ENCODE measurements around the gene CGB1. TPM values are rescaled to one million over a fixed set of nuclear protein-coding genes. Genes with fewer than 3 reads are reported as not detected.
A peak's percentile ranks its signal among the peaks of the same experiment; 100 is the strongest.

The CGB1 gene
- total and polyA plus RNA-seq, 2 of the 13 experiments (the other 11 are each of a cell fraction or from before 2014, with no cell fraction given) = not detected

DNA sequence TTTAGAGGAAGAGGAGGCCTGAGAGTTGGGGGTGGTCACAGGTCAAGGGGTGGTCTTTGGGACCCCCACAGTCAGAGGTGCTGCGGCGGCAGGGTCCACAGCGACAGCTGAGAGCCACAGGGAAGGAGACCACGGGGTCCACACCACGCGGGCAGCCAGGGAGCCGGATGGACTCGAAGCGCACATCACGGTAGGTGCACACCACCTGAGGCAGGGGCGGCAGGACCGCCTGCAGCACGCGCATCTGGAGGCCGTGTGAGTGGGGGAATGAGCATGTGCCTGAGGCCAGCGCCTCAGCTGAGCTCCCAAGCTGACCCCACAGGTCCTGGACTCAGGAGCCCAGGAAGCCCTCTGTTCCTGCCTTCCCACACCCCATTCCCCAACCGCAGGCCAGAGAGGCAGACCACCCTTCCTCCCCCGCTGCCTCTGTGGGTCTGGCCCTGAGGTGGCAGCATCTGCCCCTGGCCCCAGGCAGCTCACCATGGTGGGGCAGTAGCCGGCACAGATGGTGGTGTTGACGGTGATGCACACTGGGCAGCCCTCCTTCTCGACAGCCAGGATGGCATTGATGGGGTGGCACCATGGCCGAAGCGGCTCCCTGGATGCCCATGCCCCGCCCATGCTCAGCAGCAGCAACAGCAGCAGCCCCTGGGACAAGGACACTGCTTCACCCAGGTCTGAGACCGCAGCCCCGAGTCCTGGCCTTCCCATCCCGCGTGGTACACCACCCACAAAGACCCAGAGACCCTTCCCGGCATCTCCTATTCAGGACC is 20.4 kb downstream of the CGB1 start:
- Histone ChIP-seq H3K9ac (ENCODE audit: insufficient read depth, low read depth, low read length) (no peak overlapping the region), H3K4me1 (ENCODE audit: insufficient read depth, low read length) (peaks cover 22% of the 10 kb centered on the region), H3K4me3 (replicated peaks in 1 of 3; ENCODE audit: insufficient read depth in 1 of 3, low read depth in 2 of 3, low read length in 3 of 3) (no peak overlapping the region), H2AFZ (ENCODE audit: low read length) (no peak overlapping the region), H3K4me2 (ENCODE audit: low read depth, low read length) (no peak overlapping the region), H3K27ac (ENCODE audit: extremely low read length, insufficient read depth, low read length) (no peak overlapping the region), H3K9me3 (ENCODE audit: low read length) (no peaks in the 10 kb centered on the region), H3K36me3 (replicated peaks in 1 of 2; ENCODE audit: control insufficient read depth in 1 of 2, insufficient read depth in 2 of 2, low read length in 2 of 2) (peaks cover 4 to 32% of the 10 kb centered on the region in 2 experiments; a peak in 4 of 5 replicates), H3K27me3 (ENCODE audit: control insufficient read depth in 1 of 2, insufficient read depth in 2 of 2, low read length in 2 of 2) (peaks cover 0 to 15% of the 10 kb centered on the region in 2 experiments; a peak in 3 of 5 replicates), H4K20me1 (ENCODE audit: insufficient read depth, low read length) (no peaks in the 10 kb centered on the region), H3K79me2 (ENCODE audit: insufficient read depth, low read length) (no peaks in the 10 kb centered on the region)
- in situ Hi-C loops (cut with HindIII; ENCODE audit: extremely low pct_ligation_motif_present, low pct_unique_long_range_greater_than_20kb) = no loop called here
- WGBS (ENCODE audit: low lambda C conversion rate) = 93% methylated on average over 6 of the region's 29 CpGs
- intact Hi-C loops (cut with micrococcal nuclease; ENCODE audit: unreplicated experiment) = no loop called here
- POLR2A ChIA-PET = no interaction called here
- TSS peak; percentile 31 for BruUV-seq (replicated peaks)
- DNase-seq (ENCODE audit: low spot score) (no peak), ATAC-seq (no peak), FAIRE-seq (no peak)
- TF ChIP-seq ZSCAN21 (CRISPR knock-in tag; IDR thresholded peaks at IDR 0.05; ENCODE audit: borderline replicate concordance) (no peak), ZBTB38 (CRISPR knock-in tag; IDR thresholded peaks at IDR 0.05) (no peak), SIN3A (IDR thresholded peaks at IDR 0.05; ENCODE audit: borderline replicate concordance, low read depth, low read length) (no peak), MXI1 (IDR thresholded peaks at IDR 0.05; ENCODE audit: borderline replicate concordance, low read depth, low read length) (no peak), ZEB1 (IDR thresholded peaks at IDR 0.05; ENCODE audit: insufficient replicate concordance, low read depth) (no peak), ZNF577 (CRISPR knock-in tag; IDR thresholded peaks at IDR 0.05; ENCODE audit: borderline replicate concordance, low read depth) (no peak), HES4 (CRISPR knock-in tag; IDR thresholded peaks at IDR 0.05; ENCODE audit: borderline replicate concordance) (no peak), NR1H2 (CRISPR knock-in tag; IDR thresholded peaks at IDR 0.05; ENCODE audit: borderline replicate concordance, low read depth) (no peak), AGO2 (optimal IDR thresholded peaks at IDR 0.05; ENCODE audit: low read depth, low read length) (peak; percentile 55), PHF5A (CRISPR knock-in tag; IDR thresholded peaks at IDR 0.05; ENCODE audit: low read depth, unreplicated experiment) (no peak)
- TF ChIP-seq, protein P1, sequence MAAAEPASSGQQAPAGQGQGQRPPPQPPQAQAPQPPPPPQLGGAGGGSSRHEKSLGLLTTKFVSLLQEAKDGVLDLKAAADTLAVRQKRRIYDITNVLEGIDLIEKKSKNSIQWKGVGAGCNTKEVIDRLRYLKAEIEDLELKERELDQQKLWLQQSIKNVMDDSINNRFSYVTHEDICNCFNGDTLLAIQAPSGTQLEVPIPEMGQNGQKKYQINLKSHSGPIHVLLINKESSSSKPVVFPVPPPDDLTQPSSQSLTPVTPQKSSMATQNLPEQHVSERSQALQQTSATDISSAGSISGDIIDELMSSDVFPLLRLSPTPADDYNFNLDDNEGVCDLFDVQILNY (CRISPR knock-in tag; conservative IDR thresholded peaks at IDR 0.05) = no peak
- TF ChIP-seq, protein P2, sequence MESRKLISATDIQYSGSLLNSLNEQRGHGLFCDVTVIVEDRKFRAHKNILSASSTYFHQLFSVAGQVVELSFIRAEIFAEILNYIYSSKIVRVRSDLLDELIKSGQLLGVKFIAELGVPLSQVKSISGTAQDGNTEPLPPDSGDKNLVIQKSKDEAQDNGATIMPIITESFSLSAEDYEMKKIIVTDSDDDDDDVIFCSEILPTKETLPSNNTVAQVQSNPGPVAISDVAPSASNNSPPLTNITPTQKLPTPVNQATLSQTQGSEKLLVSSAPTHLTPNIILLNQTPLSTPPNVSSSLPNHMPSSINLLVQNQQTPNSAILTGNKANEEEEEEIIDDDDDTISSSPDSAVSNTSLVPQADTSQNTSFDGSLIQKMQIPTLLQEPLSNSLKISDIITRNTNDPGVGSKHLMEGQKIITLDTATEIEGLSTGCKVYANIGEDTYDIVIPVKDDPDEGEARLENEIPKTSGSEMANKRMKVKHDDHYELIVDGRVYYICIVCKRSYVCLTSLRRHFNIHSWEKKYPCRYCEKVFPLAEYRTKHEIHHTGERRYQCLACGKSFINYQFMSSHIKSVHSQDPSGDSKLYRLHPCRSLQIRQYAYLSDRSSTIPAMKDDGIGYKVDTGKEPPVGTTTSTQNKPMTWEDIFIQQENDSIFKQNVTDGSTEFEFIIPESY (CRISPR knock-in tag; IDR thresholded peaks at IDR 0.05) = 0 out of 2 replicates have a peak, but pooled peaks have one; percentile 29
- TF ChIP-seq, protein P3, sequence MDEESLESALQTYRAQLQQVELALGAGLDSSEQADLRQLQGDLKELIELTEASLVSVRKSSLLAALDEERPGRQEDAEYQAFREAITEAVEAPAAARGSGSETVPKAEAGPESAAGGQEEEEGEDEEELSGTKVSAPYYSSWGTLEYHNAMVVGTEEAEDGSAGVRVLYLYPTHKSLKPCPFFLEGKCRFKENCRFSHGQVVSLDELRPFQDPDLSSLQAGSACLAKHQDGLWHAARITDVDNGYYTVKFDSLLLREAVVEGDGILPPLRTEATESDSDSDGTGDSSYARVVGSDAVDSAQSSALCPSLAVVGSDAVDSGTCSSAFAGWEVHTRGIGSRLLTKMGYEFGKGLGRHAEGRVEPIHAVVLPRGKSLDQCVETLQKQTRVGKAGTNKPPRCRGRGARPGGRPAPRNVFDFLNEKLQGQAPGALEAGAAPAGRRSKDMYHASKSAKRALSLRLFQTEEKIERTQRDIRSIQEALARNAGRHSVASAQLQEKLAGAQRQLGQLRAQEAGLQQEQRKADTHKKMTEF (CRISPR knock-in tag; IDR thresholded peaks at IDR 0.05) = no peak
- TF ChIP-seq, protein P4, sequence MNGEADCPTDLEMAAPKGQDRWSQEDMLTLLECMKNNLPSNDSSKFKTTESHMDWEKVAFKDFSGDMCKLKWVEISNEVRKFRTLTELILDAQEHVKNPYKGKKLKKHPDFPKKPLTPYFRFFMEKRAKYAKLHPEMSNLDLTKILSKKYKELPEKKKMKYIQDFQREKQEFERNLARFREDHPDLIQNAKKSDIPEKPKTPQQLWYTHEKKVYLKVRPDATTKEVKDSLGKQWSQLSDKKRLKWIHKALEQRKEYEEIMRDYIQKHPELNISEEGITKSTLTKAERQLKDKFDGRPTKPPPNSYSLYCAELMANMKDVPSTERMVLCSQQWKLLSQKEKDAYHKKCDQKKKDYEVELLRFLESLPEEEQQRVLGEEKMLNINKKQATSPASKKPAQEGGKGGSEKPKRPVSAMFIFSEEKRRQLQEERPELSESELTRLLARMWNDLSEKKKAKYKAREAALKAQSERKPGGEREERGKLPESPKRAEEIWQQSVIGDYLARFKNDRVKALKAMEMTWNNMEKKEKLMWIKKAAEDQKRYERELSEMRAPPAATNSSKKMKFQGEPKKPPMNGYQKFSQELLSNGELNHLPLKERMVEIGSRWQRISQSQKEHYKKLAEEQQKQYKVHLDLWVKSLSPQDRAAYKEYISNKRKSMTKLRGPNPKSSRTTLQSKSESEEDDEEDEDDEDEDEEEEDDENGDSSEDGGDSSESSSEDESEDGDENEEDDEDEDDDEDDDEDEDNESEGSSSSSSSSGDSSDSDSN (CRISPR knock-in tag; IDR thresholded peaks at IDR 0.05) = no peak
- CTCF ChIA-PET (ENCODE audit: low intra/inter-chr PET ratio, low total read pairs) = no interaction called here
